Calu3 (cell line): ENCODE results near the gene SESN2. TPM values are rescaled to one million over a fixed set of nuclear protein-coding genes. Genes with fewer than 3 reads are reported as not detected.

Source experiments
- BruUV-seq: library from RNA; stranded (reverse); fragments of 400-500 nt; replicated peaks from 2 replicates; lab custom pipeline; 2021; lab: Mats Ljungman, UMichigan
- CTCF ChIA-PET: fragments of 300-600 bp; sonication (Branson Sonifier 250); formaldehyde crosslinking; loops from one replicate; lab custom pipeline; 2022; ENCODE audit warnings: antibody characterized with exemption; lab: Charles Lee
- DNase-seq: peaks from one replicate; pipeline ENCODE4 v3.0.0; 2022
- H3K27ac Mint-ChIP-seq: one replicate; pipeline ENCODE4 v1.8.0; 2022; ENCODE audit warnings: mixed read lengths; ENCODE audit not compliant: unreplicated experiment
- H3K27me3 Mint-ChIP-seq: one replicate; pipeline ENCODE4 v1.8.0; 2022; ENCODE audit warnings: mixed read lengths; ENCODE audit not compliant: unreplicated experiment
- H3K36me3 Mint-ChIP-seq: one replicate; pipeline ENCODE4 v1.8.0; 2022; ENCODE audit warnings: mild to moderate bottlenecking, moderate library complexity, mixed read lengths; ENCODE audit not compliant: insufficient read depth, unreplicated experiment
- H3K4me1 Mint-ChIP-seq: one replicate; pipeline ENCODE4 v1.8.0; 2022; ENCODE audit warnings: mild to moderate bottlenecking, low read depth, mixed read lengths; ENCODE audit not compliant: unreplicated experiment
- H3K4me3 Mint-ChIP-seq: one replicate; pipeline ENCODE4 v1.8.0; 2022; ENCODE audit warnings: mild to moderate bottlenecking, low read depth, moderate library complexity, mixed read lengths; ENCODE audit not compliant: unreplicated experiment
- H3K9me3 Mint-ChIP-seq: one replicate; pipeline ENCODE4 v1.8.0; 2022; ENCODE audit warnings: low read depth, mixed read lengths; ENCODE audit not compliant: unreplicated experiment
- CTCF ChIP-seq: fragments of 200-600 bp; IDR thresholded peaks from one replicate; pipeline ENCODE4 v1.8.0; 2022; ENCODE audit warnings: antibody characterized with exemption; ENCODE audit not compliant: unreplicated experiment
- intact Hi-C: fragments of 100-400 bp; cut with micrococcal nuclease; formaldehyde crosslinking; loops from one replicate; pipeline ENCODE4 v1.10.0; 2022; ENCODE audit not compliant: unreplicated experiment
- total RNA-seq: library from RNA; stranded (reverse); gene quantifications from 2 replicates; pipeline ENCODE4 v1.2.3, GENCODE V29; 2022

SESN2 gene
- total RNA-seq, 1 experiment from 2014 or later, result 13.0 TPM

GRCh38 chr1:28243685-28244311 lies 15.5 kb upstream of the SESN2 start:
- H3K4me3 Mint-ChIP-seq, result peak overlapping the region; percentile 52
- CTCF ChIA-PET, result interaction anchor here (0.6 to 1.4 kb wide), 3 partner anchors 87 to 1897 kb away, joined by 3 to 4 read pairs (median 3); no protein-coding TSS in a partner anchor
- intact Hi-C loops, result loop anchor here (10.0 kb wide), 1 partner anchor 261 kb away; the partner anchor contains the start of gene RCC1
- no TSS peak for BruUV-seq
- H3K4me1 Mint-ChIP-seq, result peaks cover 27% of the 10 kb centered on the region
- peaks cover 19% of the 10 kb centered on the region for H3K36me3 Mint-ChIP-seq
- H3K27ac Mint-ChIP-seq, result peak overlapping the region; percentile 83
- H3K27me3 Mint-ChIP-seq, result no peaks in the 10 kb centered on the region
- TF ChIP-seq CTCF, result no peak
- H3K9me3 Mint-ChIP-seq, result no peaks in the 10 kb centered on the region
- no peak for DNase-seq

GRCh38 chr1:28244549-28245251 lies 14.6 kb upstream of the SESN2 start:
- H3K4me3 Mint-ChIP-seq, result no peak overlapping the region
- intact Hi-C loops, result loop anchor here (5.0 to 10.0 kb wide), 3 partner anchors 78 to 260 kb away; partner anchors contain the start of gene RCC1
- no peak for DNase-seq
- H3K9me3 Mint-ChIP-seq, result no peaks in the 10 kb centered on the region
- peaks cover 36% of the 10 kb centered on the region for H3K4me1 Mint-ChIP-seq
- TF ChIP-seq CTCF, result no peak
- H3K36me3 Mint-ChIP-seq, result peaks cover 28% of the 10 kb centered on the region
- H3K27me3 Mint-ChIP-seq, result no peaks in the 10 kb centered on the region
- H3K27ac Mint-ChIP-seq, result no peak overlapping the region
- BruUV-seq, result no TSS peak
- CTCF ChIA-PET, result interaction anchor here (0.7 to 1.4 kb wide), 2 partner anchors 123 to 1896 kb away, joined by 3 read pairs; no protein-coding TSS in a partner anchor

GRCh38 chr1:28246427-28246832 lies 12.9 kb upstream of the SESN2 start:
- peak; percentile 30 for DNase-seq
- Mint-ChIP-seq H3K27me3 (no peaks in the 10 kb centered on the region), H3K27ac (peak overlapping the region; percentile 96), H3K36me3 (peaks cover 28% of the 10 kb centered on the region), H3K9me3 (no peaks in the 10 kb centered on the region), H3K4me3 (peak overlapping the region; percentile 80), H3K4me1 (peaks cover 39% of the 10 kb centered on the region)
- intact Hi-C loops, result loop anchor here (5.0 to 10.0 kb wide), 3 partner anchors 76 to 258 kb away; partner anchors contain the start of gene RCC1
- TSS peak; percentile 89 for BruUV-seq
- TF ChIP-seq CTCF, result no peak
- CTCF ChIA-PET, result interaction anchor here (0.6 to 3.3 kb wide), 3 partner anchors 123 to 397 kb away, joined by 3 to 59 read pairs (median 4); partner anchors contain the start of gene PHACTR4

- H3K27ac Mint-ChIP-seq, result peak overlapping the region; percentile 96
- intact Hi-C loops, result loop anchor here (1.0 to 10.0 kb wide), 4 partner anchors 75 to 257 kb away; partner anchors contain the start of gene RCC1
- CTCF ChIA-PET, result interaction anchor here (0.6 to 3.3 kb wide), 9 partner anchors 10 to 306 kb away, joined by 3 to 59 read pairs (median 8); partner anchors contain the start of genes ATP5IF1, MED18 and PHACTR4
- H3K4me3 Mint-ChIP-seq, result peak overlapping the region; percentile 80
- H3K9me3 Mint-ChIP-seq, result no peaks in the 10 kb centered on the region
- TF ChIP-seq CTCF, result no peak
- no peaks in the 10 kb centered on the region for H3K27me3 Mint-ChIP-seq
- H3K4me1 Mint-ChIP-seq, result peaks cover 39% of the 10 kb centered on the region
- peaks cover 28% of the 10 kb centered on the region for H3K36me3 Mint-ChIP-seq
- no peak for DNase-seq
- no TSS peak for BruUV-seq
Observed at GRCh38 chr1:28247612-28248272, 11.6 kb upstream of the SESN2 start.
